Measurements from ENCODE around the gene CHODL.

DNA sequence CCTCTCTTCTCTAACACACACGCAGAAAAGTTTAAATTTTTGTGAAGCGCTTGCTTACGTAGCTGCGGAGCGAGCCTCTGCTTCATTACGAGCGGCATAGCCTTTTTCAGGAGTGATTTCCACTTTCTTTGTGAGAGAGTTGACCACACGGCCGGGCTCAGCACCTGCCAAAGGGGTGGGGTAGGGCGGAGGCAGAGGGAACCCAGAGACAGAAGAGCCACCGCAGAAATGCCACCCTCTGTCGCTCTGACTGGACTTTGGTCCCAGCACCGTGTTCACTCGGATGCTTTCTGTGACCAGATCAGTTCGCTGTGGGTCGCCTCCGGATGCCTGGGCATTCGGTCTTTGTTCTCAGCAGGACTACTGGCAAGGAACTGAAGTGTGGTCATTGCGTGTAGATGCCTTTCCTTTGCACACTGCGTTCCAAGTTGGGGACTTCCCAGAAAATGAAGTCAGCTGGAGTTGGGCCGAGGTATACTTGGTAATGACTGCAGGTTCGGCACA is 883 bp downstream of the CHODL start:
- no peak for TF ChIP-seq POLR2AphosphoS5 (IDR thresholded peaks at IDR 0.05; ENCODE audit: low read depth)
- TF ChIP-seq, protein P1, sequence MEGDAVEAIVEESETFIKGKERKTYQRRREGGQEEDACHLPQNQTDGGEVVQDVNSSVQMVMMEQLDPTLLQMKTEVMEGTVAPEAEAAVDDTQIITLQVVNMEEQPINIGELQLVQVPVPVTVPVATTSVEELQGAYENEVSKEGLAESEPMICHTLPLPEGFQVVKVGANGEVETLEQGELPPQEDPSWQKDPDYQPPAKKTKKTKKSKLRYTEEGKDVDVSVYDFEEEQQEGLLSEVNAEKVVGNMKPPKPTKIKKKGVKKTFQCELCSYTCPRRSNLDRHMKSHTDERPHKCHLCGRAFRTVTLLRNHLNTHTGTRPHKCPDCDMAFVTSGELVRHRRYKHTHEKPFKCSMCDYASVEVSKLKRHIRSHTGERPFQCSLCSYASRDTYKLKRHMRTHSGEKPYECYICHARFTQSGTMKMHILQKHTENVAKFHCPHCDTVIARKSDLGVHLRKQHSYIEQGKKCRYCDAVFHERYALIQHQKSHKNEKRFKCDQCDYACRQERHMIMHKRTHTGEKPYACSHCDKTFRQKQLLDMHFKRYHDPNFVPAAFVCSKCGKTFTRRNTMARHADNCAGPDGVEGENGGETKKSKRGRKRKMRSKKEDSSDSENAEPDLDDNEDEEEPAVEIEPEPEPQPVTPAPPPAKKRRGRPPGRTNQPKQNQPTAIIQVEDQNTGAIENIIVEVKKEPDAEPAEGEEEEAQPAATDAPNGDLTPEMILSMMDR (IDR thresholded peaks at IDR 0.05; ENCODE audit: insufficient read depth, low read length) = no peak
- TF ChIP-seq, protein P2, sequence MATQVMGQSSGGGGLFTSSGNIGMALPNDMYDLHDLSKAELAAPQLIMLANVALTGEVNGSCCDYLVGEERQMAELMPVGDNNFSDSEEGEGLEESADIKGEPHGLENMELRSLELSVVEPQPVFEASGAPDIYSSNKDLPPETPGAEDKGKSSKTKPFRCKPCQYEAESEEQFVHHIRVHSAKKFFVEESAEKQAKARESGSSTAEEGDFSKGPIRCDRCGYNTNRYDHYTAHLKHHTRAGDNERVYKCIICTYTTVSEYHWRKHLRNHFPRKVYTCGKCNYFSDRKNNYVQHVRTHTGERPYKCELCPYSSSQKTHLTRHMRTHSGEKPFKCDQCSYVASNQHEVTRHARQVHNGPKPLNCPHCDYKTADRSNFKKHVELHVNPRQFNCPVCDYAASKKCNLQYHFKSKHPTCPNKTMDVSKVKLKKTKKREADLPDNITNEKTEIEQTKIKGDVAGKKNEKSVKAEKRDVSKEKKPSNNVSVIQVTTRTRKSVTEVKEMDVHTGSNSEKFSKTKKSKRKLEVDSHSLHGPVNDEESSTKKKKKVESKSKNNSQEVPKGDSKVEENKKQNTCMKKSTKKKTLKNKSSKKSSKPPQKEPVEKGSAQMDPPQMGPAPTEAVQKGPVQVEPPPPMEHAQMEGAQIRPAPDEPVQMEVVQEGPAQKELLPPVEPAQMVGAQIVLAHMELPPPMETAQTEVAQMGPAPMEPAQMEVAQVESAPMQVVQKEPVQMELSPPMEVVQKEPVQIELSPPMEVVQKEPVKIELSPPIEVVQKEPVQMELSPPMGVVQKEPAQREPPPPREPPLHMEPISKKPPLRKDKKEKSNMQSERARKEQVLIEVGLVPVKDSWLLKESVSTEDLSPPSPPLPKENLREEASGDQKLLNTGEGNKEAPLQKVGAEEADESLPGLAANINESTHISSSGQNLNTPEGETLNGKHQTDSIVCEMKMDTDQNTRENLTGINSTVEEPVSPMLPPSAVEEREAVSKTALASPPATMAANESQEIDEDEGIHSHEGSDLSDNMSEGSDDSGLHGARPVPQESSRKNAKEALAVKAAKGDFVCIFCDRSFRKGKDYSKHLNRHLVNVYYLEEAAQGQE (IDR thresholded peaks at IDR 0.05; ENCODE audit: insufficient replicate concordance, low read depth) = no peak

Data from HL-60 (cell line).